HepG2 (cell line): ENCODE data around the gene ATP9A.

Experiments used
- CHD4 ChIP-seq: fragments of 200-600 bp; sonication (generic); IDR thresholded peaks from 2 replicates; pipeline ENCODE4 v1.7.0; 2017; ENCODE audit warnings: mild to moderate bottlenecking, low read length, borderline replicate concordance
- ETV5 ChIP-seq: IDR thresholded peaks from 2 replicates; pipeline ENCODE4 v1.6.1; 2018; ENCODE audit warnings: missing biosample characterization, missing genetic modification reagents, inconsistent platforms, borderline replicate concordance
- FOXA1 ChIP-seq, 2 experiments: fragments of 450-650 bp in 1 of 2; sonication (generic) in 1 of 2; formaldehyde crosslinking in 1 of 2; IDR thresholded peaks; 2 replicates each; pipeline versions ENCODE4 v1.4.0 to v1.6.1; 2016 to 2020; ENCODE audit warnings: missing genetic modification reagents in 1 of 2
- HOMEZ ChIP-seq: IDR thresholded peaks from 2 replicates; pipeline ENCODE4 v1.6.1; 2016; ENCODE audit warnings: low read depth
- MAX ChIP-seq: IDR thresholded peaks from 2 replicates; pipeline ENCODE4 v1.6.1; 2012; ENCODE audit warnings: inconsistent platforms
- NCOA1 ChIP-seq: sonication (generic); formaldehyde crosslinking; IDR thresholded peaks from 2 replicates; pipeline ENCODE4 v1.9.0; 2021; ENCODE audit warnings: missing genetic modification reagents
- POLR2A ChIP-seq, 2 experiments: IDR thresholded peaks; 2 replicates each; pipeline ENCODE4 v1.6.1; 2011; ENCODE audit warnings: low read depth in 2 of 2, low read length in 2 of 2, mild to moderate bottlenecking in 1 of 2, moderate library complexity in 1 of 2; ENCODE audit not compliant: insufficient read depth in 1 of 2
- THAP9 ChIP-seq: sonication (generic); formaldehyde crosslinking; IDR thresholded peaks from 2 replicates; pipeline ENCODE4; 2020; ENCODE audit warnings: missing genetic modification reagents, mild to moderate bottlenecking, borderline replicate concordance
- ZC3H13 ChIP-seq: sonication (generic); formaldehyde crosslinking; IDR thresholded peaks from 2 replicates; pipeline ENCODE4 v1.8.1; 2023; ENCODE audit warnings: mild to moderate bottlenecking, missing genetic modification reagents, moderate library complexity
- ZNF138 ChIP-seq: sonication (generic); formaldehyde crosslinking; IDR thresholded peaks from 2 replicates; pipeline ENCODE4 v1.5.0; 2020; ENCODE audit warnings: mild to moderate bottlenecking, low read depth, missing genetic modification reagents

- TF ChIP-seq CHD4 (no peak), THAP9 (CRISPR knock-in tag) (no peak), NCOA1 (no peak), ZNF138 (no peak), HOMEZ (CRISPR knock-in tag) (no peak), ZC3H13 (no peak), ETV5 (CRISPR knock-in tag) (no peak), MAX (no peak), FOXA1 (IDR thresholded peaks at IDR 0.05) (no peak), FOXA1 (CRISPR knock-in tag; IDR thresholded peaks at IDR 0.05) (no peak), POLR2A (IDR thresholded peaks at IDR 0.05; ENCODE audit: insufficient read depth in 1 of 2, low read depth in 2 of 2, low read length in 2 of 2) (no peak)
These were observed 35.1 kb downstream of the ATP9A start for GRCh38 chr20:51733070-51733469.
